ENCODE data around the gene ELMO1.
"Not testable (repeated sequence)": the region's sequence is repeated elsewhere in the genome, so short reads cannot be mapped to it uniquely, and the experiment has no call there.

The ELMO1 gene

GRCh38 chr7:37162106-37162505, 286.6 kb downstream of the ELMO1 start:
- no peak for DNase-seq

- DNase-seq = no peak
Measured at GRCh38 chr7:37160656-37161055, 288.0 kb downstream of the ELMO1 start.

DNA sequence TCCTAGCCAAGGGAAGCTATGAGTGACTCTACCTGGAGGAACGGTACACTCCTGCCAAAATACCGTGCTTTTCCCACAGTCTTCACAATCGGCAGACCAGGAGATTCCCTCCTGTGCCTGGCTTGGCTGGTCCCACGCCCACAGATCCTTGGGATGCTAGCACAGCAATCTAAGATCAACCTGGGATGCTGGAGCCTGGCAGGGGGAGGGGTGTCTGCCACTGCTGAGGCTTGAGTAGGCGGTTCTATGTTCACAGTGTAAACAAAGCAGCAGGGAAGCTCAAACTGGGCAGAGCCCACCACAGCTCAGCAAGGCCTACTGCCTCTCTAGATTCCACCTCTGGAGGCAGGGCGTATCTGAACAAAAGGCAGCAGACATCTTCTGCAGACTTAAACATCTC, 295.3 kb downstream of the ELMO1 start:
- no peak for DNase-seq

GRCh38 chr7:37151741-37152413, 296.8 kb downstream of the ELMO1 start:
- DNase-seq = no peak

DNA sequence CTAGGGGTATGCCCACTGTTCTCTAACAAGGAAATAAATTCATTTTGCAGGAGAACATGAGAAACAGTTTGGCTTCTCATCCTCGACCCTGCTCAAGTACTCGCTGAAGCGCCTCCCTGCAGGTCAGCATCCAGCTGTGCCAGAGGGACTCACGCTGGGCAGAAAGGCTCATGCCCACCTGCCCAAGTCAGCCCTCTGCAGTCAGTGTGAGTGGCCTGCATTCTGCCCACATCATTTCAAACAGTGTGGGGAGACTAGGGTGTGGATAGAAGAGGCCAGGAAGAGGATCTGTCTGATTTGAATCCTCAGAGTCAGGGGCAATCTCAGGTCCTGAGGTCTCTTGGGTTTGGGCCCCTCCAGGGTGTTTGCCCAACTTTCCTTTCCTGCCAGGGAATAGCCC, 297.8 kb downstream of the ELMO1 start:
- no peak for DNase-seq

DNA sequence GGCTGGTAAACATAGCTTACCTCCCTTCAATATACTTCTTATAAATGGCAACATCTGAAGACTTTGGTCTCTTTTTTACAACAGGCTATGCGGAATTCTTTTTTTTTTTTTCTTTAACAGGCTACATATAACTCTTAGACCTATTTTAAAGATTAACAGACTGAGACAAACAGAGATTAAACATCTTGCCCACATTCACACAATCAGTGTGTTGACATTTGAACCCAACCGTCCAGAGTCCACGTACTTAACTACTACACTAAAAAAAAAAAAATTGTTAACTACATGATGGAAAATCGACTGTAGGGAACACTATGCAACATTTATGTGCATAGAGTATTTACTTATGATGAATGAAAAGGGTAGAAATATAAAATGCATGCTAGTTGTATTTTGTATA, 298.5 kb downstream of the ELMO1 start:
- no peak for DNase-seq

DNA sequence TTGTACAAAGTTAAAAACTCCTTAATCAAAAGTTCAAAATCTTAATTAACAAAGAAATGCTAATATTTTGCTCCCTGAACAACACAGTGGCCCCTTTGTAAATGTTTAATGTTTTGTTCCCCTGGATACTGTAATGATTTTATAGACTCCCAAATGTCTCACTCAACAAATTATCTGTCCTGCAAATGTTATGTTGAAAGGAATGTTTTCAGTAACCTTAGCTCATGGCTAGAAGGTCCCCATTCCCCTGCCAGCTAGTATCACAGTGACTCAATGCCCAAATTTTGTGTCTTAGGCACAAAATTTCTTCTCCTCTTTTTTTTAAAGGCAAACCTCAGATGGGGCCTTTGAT, 298.9 kb downstream of the ELMO1 start:
- DNase-seq = no peak

GRCh38 chr7:37149051-37149772, 299.5 kb downstream of the ELMO1 start:
- DNase-seq = no peak

DNA sequence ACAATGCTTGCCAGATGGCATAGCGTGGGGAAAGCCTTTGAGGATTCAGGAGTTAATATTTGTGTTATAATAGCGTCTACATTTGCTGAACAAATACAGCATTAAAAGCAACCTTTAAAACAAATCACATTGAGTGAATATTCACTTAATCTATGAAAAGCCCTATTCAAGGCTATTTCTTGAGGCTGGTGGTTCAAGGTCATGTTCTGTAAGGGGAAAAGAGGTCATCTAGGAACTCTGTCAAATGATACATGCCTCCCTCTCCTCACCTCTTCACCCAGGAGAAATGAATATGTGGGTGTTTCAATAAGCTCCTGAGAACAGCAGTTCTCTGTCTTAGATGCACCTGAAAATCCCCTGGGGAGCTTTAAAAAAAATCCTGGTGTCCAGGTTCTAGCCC, 303.0 kb downstream of the ELMO1 start:
- DNase-seq = no peak

GRCh38 chr7:37144423-37144822, 304.2 kb downstream of the ELMO1 start:
- DNase-seq = no peak

DNA sequence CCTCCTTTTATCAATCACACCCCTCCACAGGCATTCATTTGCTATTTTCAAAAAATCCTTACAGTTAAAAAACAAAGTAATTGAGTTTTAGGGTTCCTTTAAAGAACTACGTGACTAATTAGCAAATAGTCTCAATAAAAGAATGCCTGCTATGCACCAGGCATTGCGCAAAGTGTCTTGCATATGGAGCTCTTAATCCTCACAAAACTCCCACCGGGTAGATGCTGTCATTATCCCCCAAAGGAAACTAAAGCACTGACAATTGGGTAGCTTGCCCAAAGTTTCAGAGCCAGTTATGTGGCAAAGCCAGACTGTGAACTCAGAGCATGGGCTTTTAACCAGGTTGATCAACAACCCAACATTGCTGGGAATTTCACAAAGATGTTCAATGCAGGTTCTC, 305.7 kb downstream of the ELMO1 start:
- no peak for DNase-seq

GRCh38 chr7:37141742-37142141, 306.9 kb downstream of the ELMO1 start:
- no peak for DNase-seq

GRCh38 chr7:37133902-37134301, 314.8 kb downstream of the ELMO1 start:
- DNase-seq = not testable (repeated sequence)

DNA sequence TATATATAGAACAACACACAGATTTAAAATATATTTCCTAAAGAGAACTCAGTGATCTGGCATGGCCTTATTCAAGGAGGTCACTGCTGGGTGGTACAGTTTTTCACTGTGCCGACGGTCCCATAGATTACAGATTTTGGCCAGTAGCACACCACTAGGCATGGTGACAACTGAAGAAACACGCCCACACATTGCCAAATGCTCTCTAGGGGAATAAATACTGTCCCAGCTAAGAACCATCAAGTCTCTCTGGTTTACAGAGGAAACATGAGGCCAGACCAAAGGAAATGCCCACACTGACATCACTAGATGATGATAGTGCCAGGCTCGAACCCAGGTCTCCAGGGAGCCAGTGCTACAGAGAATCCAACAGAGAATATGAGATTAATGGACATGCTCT, 316.8 kb downstream of the ELMO1 start:
- no peak for DNase-seq

- peak; percentile 77 for DNase-seq
Measured at GRCh38 chr7:37129035-37129425, 319.6 kb downstream of the ELMO1 start.

DNA sequence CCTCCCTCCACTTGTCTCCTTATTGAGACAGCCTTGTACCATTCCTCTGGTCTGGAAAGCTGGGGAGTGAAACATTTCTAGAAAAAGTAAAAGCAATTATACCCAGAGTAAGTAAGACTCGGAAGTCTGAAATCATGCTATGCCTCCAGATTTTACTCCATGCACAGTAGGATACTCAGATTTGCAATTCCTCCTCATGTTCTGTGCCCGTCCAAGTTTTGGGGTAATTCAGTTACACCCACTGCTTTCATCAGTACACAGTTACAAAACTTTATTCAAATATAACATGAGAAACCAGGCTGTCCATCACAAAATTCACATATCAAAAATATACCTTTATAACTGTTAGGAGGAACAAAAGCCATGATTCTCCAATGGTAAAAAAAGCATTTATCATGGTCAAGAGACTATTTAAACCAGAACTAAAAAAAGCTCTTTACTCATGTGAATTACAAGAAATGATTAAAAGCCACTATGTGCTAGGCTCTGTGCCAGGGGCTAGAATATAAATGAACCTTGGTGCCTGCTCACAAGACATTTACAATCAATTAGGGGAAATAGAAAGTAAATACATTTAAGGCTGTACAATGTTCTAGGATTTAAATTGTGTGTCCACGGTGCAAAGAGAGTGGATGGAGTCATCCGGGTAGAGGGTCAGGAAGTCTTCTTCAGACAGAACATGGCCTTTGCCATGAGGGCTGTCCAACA, 320.2 kb downstream of the ELMO1 start:
- peak; percentile 35 for DNase-seq

- no peak for DNase-seq
Measured at GRCh38 chr7:37119296-37119860, 329.3 kb downstream of the ELMO1 start.

DNA sequence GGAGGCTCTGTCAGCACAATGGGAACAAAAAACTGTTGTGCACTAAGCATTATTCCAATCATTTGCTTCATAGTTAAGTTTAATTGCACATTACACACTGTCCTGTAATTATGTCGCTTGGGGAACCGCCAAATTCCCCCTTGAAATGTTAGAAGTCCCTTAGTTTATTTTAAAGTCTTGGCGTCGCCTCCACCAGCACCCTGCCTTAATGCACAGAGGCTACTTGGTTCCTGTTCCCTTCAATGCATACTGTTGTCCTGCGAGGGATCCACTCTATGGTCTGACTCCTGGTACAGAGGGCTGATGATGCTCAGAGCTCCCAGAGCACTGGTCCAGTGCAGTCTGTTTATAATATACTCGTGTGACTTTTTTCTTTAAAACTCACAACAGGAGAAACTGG, 330.7 kb downstream of the ELMO1 start:
- DNase-seq = no peak

DNA sequence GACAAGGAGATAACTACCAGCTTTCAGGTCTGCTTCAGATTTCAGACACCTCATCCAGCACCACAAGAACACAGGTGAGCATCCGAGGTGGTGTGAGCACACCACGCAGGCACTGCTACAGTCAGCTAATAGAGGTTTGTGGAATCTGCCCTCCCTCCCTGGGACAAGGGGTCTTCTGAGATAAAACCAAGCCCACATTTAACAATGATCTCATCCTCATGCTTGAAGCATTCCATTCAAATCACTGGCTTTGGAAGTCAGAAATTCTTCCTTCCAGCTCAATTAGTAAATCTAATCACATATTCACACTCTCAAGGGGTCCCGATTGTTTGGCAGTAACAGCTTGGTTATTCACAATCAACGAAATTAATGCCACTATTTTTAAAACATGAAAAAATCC, 331.4 kb downstream of the ELMO1 start:
- DNase-seq = no peak

DNA sequence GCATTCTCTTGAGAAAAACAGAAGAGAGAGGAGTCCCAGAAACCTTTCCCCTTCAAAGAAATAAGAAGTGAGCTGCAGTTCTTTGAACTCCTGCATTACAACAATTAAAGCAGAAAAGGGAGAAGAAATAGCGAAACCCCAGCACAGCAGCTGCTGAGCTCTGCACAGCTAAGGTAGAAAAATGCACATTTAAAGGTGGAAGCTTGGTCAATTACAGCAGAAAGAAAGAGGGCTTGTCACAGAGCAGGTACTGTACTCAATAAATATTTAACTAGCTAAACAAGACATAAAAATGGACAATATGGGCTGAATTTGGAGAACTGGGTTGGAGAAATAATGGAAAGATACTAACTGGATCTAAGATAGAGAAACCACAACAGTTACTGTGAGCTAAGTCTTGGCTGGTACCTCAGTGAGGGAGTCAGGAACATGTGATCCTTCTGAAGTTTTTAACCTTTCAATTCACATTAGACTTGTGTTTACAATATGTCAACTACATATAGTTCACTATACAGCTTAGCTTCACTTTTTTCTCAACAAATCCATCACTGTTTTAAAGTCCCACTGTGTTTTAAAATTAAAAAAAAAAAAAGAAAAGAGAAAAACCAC, 332.5 kb downstream of the ELMO1 start:
- no peak for DNase-seq

DNA sequence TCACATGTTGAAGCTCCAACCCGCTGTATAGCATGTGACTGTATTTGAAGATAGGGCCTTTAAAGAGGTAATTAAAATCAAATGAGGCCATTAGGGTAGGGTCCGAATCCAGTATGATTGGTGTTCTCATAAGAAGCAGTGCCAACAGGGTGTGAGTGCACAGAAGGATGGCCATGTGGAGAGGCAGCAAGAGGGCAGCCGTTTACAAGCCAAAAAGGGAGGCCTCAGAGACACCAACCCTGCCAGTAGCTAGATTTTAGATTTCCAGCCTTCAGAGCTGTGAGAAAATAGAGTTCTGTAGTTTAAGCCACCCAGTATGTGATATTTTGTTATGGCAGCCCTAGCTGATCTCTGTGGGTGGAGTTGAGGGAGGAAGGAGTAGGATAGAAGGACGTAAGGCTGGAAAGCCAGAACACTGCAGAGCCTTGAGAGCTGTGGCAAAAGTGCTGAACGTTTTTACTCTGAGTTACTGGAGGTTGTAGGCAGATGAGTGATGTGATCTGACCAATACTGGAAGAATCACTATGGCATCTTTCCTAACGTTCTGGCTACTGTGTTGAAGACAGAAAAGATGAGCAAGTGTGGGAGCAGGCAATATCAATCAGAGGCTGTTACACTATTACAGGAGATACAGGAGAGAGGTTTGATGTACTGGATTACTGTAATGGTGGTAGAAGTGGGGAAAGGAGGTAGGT, 334.9 kb downstream of the ELMO1 start:
- no peak for DNase-seq

GRCh38 chr7:37112876-37113275, 335.8 kb downstream of the ELMO1 start:
- peak; percentile 36 for DNase-seq

- DNase-seq = no peak
Measured at GRCh38 chr7:37112218-37112617, 336.4 kb downstream of the ELMO1 start.
